HL-60 (cell line): ENCODE measurements around the gene GADD45G.

Source experiments
- DNase-seq, 2 experiments: peaks; one replicate each; pipeline ENCODE4 v3.0.0-alpha.2; 2010 to 2020; ENCODE audit warnings: low read depth in 1 of 2, low spot score in 1 of 2
- H3K27ac ChIP-seq: fragments of 250-450 bp; sonication (Bioruptor Pico); replicated peaks from 2 replicates; pipeline ENCODE4 v1.5.1; 2020; ENCODE audit warnings: mild to moderate bottlenecking, moderate library complexity
- H3K27me3 ChIP-seq: fragments of 250-450 bp; sonication (Bioruptor Pico); 2 replicates; pipeline ENCODE4 v1.5.1; 2021; ENCODE audit warnings: mild to moderate bottlenecking, moderate library complexity; ENCODE audit not compliant: insufficient read depth, poor library complexity, severe bottlenecking
- H3K4me3 ChIP-seq: replicated peaks from 2 replicates; pipeline ENCODE4 v1.5.1; 2011; ENCODE audit warnings: mild to moderate bottlenecking, control low read depth, low read length; ENCODE audit not compliant: insufficient read depth
- GABPA ChIP-seq: IDR thresholded peaks from 2 replicates; pipeline ENCODE4 v1.6.1; 2012; ENCODE audit warnings: low read depth
- POLR2AphosphoS5 ChIP-seq: IDR thresholded peaks from 2 replicates; pipeline ENCODE4 v1.6.1; 2012; ENCODE audit warnings: low read depth
- SPI1 ChIP-seq: IDR thresholded peaks from 2 replicates; pipeline ENCODE4 v1.6.1; 2012; ENCODE audit warnings: low read depth, mild to moderate bottlenecking, borderline replicate concordance
- TF ChIP-seq, protein P1 (sequence below): IDR thresholded peaks from one replicate; pipeline ENCODE4 v1.5.1; 2011; ENCODE audit warnings: low read length, control low read depth, inconsistent platforms; ENCODE audit not compliant: insufficient read depth
- TF ChIP-seq, protein P2 (sequence below): IDR thresholded peaks from 2 replicates; pipeline ENCODE4 v1.6.1; 2012; ENCODE audit warnings: low read depth; ENCODE audit not compliant: insufficient replicate concordance

GADD45G gene

DNA sequence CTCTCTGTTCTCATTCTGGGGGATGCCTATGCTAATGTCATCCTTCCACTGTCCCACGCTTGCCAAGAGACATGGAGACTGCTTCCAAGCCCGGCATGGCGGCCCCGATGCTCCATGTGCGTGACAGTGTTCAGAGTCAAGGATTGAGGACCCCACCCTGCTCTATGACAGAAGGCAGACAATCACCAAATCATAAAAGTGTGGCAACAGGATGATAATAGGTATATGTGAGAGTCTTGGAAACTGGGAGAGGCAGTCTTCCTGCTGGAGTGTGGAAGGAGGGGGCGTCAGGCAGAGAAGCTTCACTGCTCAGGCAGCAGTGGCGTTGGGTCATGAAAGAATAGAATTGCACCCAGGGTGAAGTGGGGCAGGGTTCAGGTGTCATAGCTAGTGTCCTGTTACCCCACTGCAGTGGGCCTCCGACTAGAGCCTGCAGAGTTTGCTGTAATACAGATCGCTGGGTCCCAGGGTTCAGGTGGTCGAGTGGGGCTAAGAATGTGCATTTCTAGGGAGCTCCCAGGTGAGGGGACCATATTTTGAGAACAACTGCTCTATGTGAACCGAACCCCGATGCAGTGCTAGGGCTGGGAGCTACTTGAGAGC, 12.5 kb upstream of the GADD45G start:
- Histone ChIP-seq H3K4me3 (no peak overlapping the region), H3K27me3 (no peaks in the 10 kb centered on the region), H3K27ac (no peak overlapping the region)
- TF ChIP-seq SPI1 (no peak), GABPA (no peak), POLR2AphosphoS5 (no peak)
- TF ChIP-seq, protein P1, sequence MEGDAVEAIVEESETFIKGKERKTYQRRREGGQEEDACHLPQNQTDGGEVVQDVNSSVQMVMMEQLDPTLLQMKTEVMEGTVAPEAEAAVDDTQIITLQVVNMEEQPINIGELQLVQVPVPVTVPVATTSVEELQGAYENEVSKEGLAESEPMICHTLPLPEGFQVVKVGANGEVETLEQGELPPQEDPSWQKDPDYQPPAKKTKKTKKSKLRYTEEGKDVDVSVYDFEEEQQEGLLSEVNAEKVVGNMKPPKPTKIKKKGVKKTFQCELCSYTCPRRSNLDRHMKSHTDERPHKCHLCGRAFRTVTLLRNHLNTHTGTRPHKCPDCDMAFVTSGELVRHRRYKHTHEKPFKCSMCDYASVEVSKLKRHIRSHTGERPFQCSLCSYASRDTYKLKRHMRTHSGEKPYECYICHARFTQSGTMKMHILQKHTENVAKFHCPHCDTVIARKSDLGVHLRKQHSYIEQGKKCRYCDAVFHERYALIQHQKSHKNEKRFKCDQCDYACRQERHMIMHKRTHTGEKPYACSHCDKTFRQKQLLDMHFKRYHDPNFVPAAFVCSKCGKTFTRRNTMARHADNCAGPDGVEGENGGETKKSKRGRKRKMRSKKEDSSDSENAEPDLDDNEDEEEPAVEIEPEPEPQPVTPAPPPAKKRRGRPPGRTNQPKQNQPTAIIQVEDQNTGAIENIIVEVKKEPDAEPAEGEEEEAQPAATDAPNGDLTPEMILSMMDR: no peak
- TF ChIP-seq, protein P2, sequence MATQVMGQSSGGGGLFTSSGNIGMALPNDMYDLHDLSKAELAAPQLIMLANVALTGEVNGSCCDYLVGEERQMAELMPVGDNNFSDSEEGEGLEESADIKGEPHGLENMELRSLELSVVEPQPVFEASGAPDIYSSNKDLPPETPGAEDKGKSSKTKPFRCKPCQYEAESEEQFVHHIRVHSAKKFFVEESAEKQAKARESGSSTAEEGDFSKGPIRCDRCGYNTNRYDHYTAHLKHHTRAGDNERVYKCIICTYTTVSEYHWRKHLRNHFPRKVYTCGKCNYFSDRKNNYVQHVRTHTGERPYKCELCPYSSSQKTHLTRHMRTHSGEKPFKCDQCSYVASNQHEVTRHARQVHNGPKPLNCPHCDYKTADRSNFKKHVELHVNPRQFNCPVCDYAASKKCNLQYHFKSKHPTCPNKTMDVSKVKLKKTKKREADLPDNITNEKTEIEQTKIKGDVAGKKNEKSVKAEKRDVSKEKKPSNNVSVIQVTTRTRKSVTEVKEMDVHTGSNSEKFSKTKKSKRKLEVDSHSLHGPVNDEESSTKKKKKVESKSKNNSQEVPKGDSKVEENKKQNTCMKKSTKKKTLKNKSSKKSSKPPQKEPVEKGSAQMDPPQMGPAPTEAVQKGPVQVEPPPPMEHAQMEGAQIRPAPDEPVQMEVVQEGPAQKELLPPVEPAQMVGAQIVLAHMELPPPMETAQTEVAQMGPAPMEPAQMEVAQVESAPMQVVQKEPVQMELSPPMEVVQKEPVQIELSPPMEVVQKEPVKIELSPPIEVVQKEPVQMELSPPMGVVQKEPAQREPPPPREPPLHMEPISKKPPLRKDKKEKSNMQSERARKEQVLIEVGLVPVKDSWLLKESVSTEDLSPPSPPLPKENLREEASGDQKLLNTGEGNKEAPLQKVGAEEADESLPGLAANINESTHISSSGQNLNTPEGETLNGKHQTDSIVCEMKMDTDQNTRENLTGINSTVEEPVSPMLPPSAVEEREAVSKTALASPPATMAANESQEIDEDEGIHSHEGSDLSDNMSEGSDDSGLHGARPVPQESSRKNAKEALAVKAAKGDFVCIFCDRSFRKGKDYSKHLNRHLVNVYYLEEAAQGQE: no peak
- no peak for DNase-seq

DNA sequence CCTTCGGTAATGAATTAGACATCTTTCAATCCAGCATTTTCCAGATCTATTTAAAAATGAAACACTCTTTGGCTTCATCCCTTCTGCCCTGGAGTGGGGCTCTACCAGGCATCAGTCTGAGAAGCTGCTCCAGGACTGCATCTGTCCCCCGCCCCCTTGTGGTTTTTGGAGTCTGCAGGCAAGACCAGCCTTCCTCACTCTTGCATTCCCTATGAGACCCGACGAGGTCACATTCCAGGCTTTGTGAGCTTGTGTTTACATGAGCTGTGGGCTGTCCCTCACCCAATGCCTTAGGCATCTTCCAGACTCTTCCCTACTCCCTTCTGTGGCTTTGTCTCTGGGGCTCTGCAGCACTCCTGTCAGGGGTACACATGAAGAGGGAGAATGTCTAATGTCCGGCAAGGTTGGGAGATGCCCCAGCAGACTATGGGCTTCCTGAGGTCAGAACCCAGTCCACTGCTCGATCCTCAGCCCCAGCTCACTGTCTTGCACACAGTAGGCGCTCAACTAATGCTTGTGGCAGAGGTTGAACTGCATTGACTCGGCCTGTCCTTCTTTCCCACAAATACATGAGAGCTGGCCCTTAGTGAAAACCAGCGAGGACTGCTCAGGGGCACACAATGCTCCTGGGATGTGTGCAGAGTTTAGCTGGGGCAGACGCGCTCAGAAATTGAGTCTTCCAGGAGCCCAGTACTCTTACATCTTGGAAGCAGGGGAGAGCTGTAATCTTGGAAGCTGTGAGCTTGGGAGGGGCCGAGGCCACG, 11.7 kb upstream of the GADD45G start:
- H3K27me3 ChIP-seq: no peaks in the 10 kb centered on the region
- DNase-seq: no peak
- TF ChIP-seq, protein P1: no peak
- TF ChIP-seq, protein P2: no peak
- TF ChIP-seq POLR2AphosphoS5: no peak
- TF ChIP-seq SPI1: no peak
- H3K4me3 ChIP-seq: no peak overlapping the region
- no peak overlapping the region for H3K27ac ChIP-seq

DNA sequence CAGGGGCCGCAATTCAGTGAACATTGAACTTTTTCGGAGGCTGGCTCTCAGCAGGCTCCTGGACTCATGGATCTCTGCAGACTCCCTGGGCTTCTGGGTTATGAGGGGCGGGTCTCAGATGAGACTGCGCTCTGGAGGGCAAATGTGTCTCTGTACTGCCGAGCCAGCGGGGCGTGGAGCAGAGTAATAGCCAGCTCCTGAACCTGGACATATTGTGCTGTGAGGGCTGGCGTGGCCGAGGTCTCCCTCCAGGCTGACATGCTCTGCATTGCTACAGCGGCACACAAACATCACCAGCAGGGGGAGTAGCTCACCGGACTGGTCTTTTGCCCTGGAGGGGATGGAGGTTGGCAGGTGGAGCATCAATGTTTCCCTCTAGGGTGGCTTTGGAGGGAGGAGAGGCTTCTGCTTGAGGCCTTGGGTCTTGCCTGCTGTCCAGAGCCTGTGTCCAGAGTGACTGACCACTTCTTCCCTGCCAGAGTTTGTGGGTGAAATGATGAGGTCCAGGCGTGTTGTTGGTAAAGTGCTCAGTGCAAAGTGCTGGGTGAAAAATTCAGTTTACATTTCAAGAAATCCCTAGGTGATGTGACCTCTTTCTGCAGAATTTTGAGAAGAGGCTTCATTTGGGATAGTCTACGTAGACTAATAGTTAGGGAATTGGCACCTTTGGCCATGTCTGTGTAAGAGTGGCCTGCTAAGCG, 10.9 kb upstream of the GADD45G start:
- DNase-seq: peak in 1 of 2 experiments; percentile 71
- Histone ChIP-seq H3K27ac (no peak overlapping the region), H3K4me3 (no peak overlapping the region), H3K27me3 (no peaks in the 10 kb centered on the region)
- TF ChIP-seq GABPA: no peak
- TF ChIP-seq, protein P2: no peak
- TF ChIP-seq POLR2AphosphoS5: no peak
- TF ChIP-seq, protein P1: peak; percentile 97
- TF ChIP-seq SPI1: no peak
